Adipocyte (in vitro differentiated cells): ENCODE measurements around the gene ARTN.

ENCODE experiments used
- DNase-seq: peaks from one replicate; pipeline ENCODE4 v3.0.0-alpha.2; 2015; ENCODE audit warnings: low read depth
- H3K27me3 ChIP-seq: replicated peaks from 2 replicates; pipeline ENCODE4 v1.7.0; 2013; ENCODE audit warnings: mild to moderate bottlenecking, low read length, moderate library complexity; ENCODE audit not compliant: control insufficient read depth, insufficient read depth
- H3K36me3 ChIP-seq: 2 replicates; pipeline ENCODE4 v1.7.0; 2013; ENCODE audit warnings: low read length, mild to moderate bottlenecking, moderate library complexity; ENCODE audit not compliant: control insufficient read depth, insufficient read depth, severe bottlenecking
- H3K4me1 ChIP-seq: 2 replicates; pipeline ENCODE4 v1.7.0; 2013; ENCODE audit warnings: mild to moderate bottlenecking, low read length, moderate library complexity; ENCODE audit not compliant: control insufficient read depth, insufficient read depth
- H3K4me3 ChIP-seq: 2 replicates; pipeline ENCODE4 v1.7.0; 2013; ENCODE audit warnings: mild to moderate bottlenecking, low read length, moderate library complexity
- H3K9ac ChIP-seq: 2 replicates; pipeline ENCODE4 v1.7.0; 2013; ENCODE audit warnings: mild to moderate bottlenecking, low read length, moderate library complexity
- H3K9me3 ChIP-seq: 2 replicates; pipeline ENCODE4 v1.7.0; 2013; ENCODE audit warnings: mild to moderate bottlenecking, low read length, moderate library complexity; ENCODE audit not compliant: control insufficient read depth

ARTN gene

GRCh38 chr1:43982241-43982640 lies 48.6 kb downstream of the ARTN start:
- Histone ChIP-seq H3K4me3 (no peak overlapping the region), H3K36me3 (peaks cover 21% of the 10 kb centered on the region), H3K9me3 (no peaks in the 10 kb centered on the region), H3K27me3 (no peaks in the 10 kb centered on the region), H3K4me1 (peaks cover 19% of the 10 kb centered on the region), H3K9ac (no peak overlapping the region)
- DNase-seq: no peak

GRCh38 chr1:43982808-43983207 lies 49.2 kb downstream of the ARTN start:
- Histone ChIP-seq H3K4me3 (no peak overlapping the region), H3K9ac (no peak overlapping the region), H3K27me3 (no peaks in the 10 kb centered on the region), H3K36me3 (peaks cover 15% of the 10 kb centered on the region), H3K9me3 (no peaks in the 10 kb centered on the region), H3K4me1 (peaks cover 19% of the 10 kb centered on the region)
- DNase-seq: no peak

DNA sequence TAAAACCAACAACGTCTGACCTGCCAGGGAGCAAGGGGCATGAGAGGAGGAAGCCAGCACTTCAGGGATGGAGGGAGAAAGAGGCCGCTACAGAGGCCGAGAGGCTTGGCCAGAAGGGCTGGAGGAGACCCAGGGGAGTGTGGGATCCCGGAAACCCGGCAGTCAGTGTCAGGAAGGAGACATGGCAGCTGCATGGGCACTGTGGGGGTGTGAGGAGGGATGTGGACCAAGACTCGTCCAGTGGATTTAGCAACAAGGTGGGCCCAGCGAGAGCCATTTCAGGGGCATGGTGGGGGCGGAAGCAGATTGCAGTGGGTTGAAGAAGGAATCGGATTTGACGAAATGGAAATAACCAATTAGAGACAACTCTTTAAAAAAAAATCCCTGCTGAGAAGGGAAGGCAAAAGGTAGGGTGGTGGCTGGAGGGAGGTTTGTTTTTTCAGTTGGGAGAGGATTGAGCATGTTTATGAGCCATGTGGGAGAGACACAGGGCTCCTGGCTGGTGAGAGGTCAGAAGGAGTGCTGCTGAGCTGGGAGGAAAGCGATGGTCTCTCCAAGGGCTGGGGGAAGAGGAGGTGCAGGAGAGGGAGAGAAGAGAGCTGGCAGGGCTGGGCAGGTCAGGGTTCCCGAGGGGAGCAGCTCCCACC lies 49.8 kb downstream of the ARTN start:
- peaks cover 15% of the 10 kb centered on the region for H3K36me3 ChIP-seq
- H3K27me3 ChIP-seq: no peaks in the 10 kb centered on the region
- no peak for DNase-seq

GRCh38 chr1:43984855-43985254 lies 51.3 kb downstream of the ARTN start:
- Histone ChIP-seq H3K9ac (no peak overlapping the region), H3K4me3 (no peak overlapping the region), H3K9me3 (no peaks in the 10 kb centered on the region), H3K4me1 (peaks cover 11% of the 10 kb centered on the region), H3K36me3 (peaks cover 15% of the 10 kb centered on the region), H3K27me3 (no peaks in the 10 kb centered on the region)
- no peak for DNase-seq

More for the DNA sequence above, 49.8 kb downstream of the ARTN start:
- no peaks in the 10 kb centered on the region for H3K9me3 ChIP-seq
- peaks cover 17% of the 10 kb centered on the region for H3K4me1 ChIP-seq
- H3K4me3 ChIP-seq: no peak overlapping the region
- no peak overlapping the region for H3K9ac ChIP-seq

DNA sequence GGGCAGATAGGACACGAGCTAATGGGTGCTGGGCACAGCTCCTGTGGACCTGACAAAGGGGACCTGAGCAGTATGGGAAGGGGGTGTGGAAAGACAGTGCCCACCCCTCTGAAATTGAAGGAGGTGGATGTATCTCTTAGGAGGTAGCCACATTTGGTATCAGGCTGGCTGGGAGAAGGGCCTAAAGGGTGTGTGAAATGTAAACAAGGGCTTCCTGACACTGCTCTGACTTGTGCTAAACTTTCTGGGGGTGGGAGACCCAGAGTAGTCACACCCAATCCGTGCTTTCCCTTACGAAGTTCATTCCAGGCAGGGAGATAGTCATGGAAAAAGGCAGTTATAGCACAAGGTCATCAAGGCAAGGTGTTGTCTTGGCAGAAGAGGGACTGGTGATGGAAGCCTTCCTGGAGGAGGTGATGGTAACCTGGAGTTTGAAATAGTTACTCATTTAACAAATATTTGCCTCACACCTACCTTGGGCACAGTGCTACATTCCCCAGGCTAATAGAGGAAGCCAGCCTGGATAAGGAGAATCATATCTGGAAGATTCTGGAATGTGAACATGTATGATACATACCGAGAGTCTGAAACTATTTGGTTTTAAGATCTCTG lies 52.5 kb downstream of the ARTN start:
- DNase-seq: no peak
- Histone ChIP-seq H3K4me1 (peaks cover 5% of the 10 kb centered on the region), H3K9me3 (no peaks in the 10 kb centered on the region), H3K27me3 (no peaks in the 10 kb centered on the region), H3K9ac (no peak overlapping the region), H3K36me3 (peaks cover 15% of the 10 kb centered on the region), H3K4me3 (no peak overlapping the region)

DNA sequence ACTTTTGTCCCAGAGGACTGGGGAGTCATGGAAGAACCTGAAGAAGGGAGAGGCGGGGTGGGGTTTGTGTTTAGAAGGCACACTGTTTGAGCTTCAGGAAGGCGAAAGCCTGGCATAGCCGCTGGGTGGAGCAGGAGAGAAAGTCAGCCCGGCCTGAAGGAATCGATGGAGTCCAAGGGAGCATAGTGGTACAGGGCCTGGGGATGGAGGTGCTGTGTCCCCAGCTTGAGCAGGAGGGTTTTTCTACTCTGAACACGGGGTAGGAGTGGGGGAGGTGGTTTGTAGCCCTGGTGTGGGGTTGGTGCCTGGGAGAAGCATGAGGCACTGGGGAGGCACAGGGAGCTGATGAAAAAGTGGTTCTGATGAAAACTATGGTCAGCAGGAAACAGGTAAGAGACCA lies 53.1 kb downstream of the ARTN start:
- DNase-seq: no peak
- no peaks in the 10 kb centered on the region for H3K27me3 ChIP-seq
- no peak overlapping the region for H3K4me3 ChIP-seq
- peaks cover 15% of the 10 kb centered on the region for H3K36me3 ChIP-seq
- H3K9ac ChIP-seq: no peak overlapping the region
- H3K9me3 ChIP-seq: no peaks in the 10 kb centered on the region
- peaks cover 7% of the 10 kb centered on the region for H3K4me1 ChIP-seq
